ENCODE measurements around the gene EEF2K. TPM values are rescaled to one million over a fixed set of nuclear protein-coding genes. Genes with fewer than 3 reads are reported as not detected.

The EEF2K gene
- total and polyA plus RNA-seq, 2 of the 13 experiments (the other 11 are each of a cell fraction or from before 2014, with no cell fraction given): 22.0 to 23.8 TPM

GRCh38 chr16:22206013-22206841, at the start of gene EEF2K (continued):
- TF ChIP-seq ZNF570 (CRISPR knock-in tag; IDR thresholded peaks at IDR 0.05; ENCODE audit: borderline replicate concordance) (no peak), MAFK (conservative IDR thresholded peaks at IDR 0.05 in 1 of 2, IDR thresholded peaks at IDR 0.05 in 1 of 2; ENCODE audit: low read length in 2 of 2) (no peak), CREB1 (IDR thresholded peaks at IDR 0.05) (no peak; the same call in 1 of the 2 replicates), CREB1 (CRISPR knock-in tag; IDR thresholded peaks at IDR 0.05) (no peak), ZNF550 (CRISPR knock-in tag; IDR thresholded peaks at IDR 0.05; ENCODE audit: borderline replicate concordance) (peak; percentile 74; the same call in 1 of the 2 replicates), ZNF713 (CRISPR knock-in tag; IDR thresholded peaks at IDR 0.05) (no peak; the same call in 1 of the 2 replicates), TMF1 (CRISPR knock-in tag; IDR thresholded peaks at IDR 0.05; ENCODE audit: low read depth) (peak; percentile 69; the same call in 1 of the 2 replicates), ZNF276 (CRISPR knock-in tag; IDR thresholded peaks at IDR 0.05; ENCODE audit: low read depth) (peak; percentile 95), TFAP4 (IDR thresholded peaks at IDR 0.05; ENCODE audit: borderline replicate concordance, low read depth) (peak; percentile 73; the same call in 1 of the 2 replicates), KDM4B (CRISPR knock-in tag; IDR thresholded peaks at IDR 0.05) (peak; percentile 97), ZNF510 (CRISPR knock-in tag; IDR thresholded peaks at IDR 0.05; ENCODE audit: low read depth) (peak; percentile 94), DNMT3B (CRISPR knock-in tag; conservative IDR thresholded peaks at IDR 0.05) (0 out of 2 replicates have a peak, but pooled peaks have one; percentile 92), WIZ (CRISPR knock-in tag; IDR thresholded peaks at IDR 0.05) (no peak; the same call in 1 of the 2 replicates), YEATS4 (CRISPR knock-in tag; IDR thresholded peaks at IDR 0.05; ENCODE audit: borderline replicate concordance) (peak; percentile 98), PATZ1 (CRISPR knock-in tag; IDR thresholded peaks at IDR 0.05) (peak; percentile 91), ZNF75D (CRISPR knock-in tag; IDR thresholded peaks at IDR 0.05; ENCODE audit: borderline replicate concordance) (no peak), CEBPB (IDR thresholded peaks at IDR 0.05; ENCODE audit: borderline replicate concordance, low read depth, low read length) (no peak), RFXANK (CRISPR knock-in tag; IDR thresholded peaks at IDR 0.05) (peak; percentile 90), SIN3A (IDR thresholded peaks at IDR 0.05; ENCODE audit: borderline replicate concordance, low read depth, low read length) (peak; percentile 77; the same call in 1 of the 2 replicates), KDM6A (CRISPR knock-in tag; IDR thresholded peaks at IDR 0.05; ENCODE audit: low read depth) (no peak), MTF2 (CRISPR knock-in tag; IDR thresholded peaks at IDR 0.05; ENCODE audit: borderline replicate concordance) (peak; percentile 90), MNT (IDR thresholded peaks at IDR 0.05) (peak; percentile 78), PBX2 (CRISPR knock-in tag; IDR thresholded peaks at IDR 0.05) (no peak)

Measured in HepG2 (cell line).